OCI-LY7 (cell line): Measurements from ENCODE around the gene DENND1A.

Source experiments
- EZH2phosphoT487 ChIP-seq: fragments of 200-600 bp; sonication (generic); IDR thresholded peaks from 2 replicates; pipeline ENCODE4 v1.6.1; 2018; ENCODE audit warnings: low read depth, borderline replicate concordance, mild to moderate bottlenecking, mixed run types, antibody characterized with exemption, low read length, moderate library complexity, mixed read lengths
- TF ChIP-seq, protein P1 (sequence below): fragments of 200-600 bp; sonication (generic); conservative IDR thresholded peaks from 2 replicates; pipeline ENCODE4 v1.5.1; 2014; ENCODE audit warnings: mild to moderate bottlenecking, antibody characterized with exemption, low read length, moderate library complexity, mixed read lengths

DNA sequence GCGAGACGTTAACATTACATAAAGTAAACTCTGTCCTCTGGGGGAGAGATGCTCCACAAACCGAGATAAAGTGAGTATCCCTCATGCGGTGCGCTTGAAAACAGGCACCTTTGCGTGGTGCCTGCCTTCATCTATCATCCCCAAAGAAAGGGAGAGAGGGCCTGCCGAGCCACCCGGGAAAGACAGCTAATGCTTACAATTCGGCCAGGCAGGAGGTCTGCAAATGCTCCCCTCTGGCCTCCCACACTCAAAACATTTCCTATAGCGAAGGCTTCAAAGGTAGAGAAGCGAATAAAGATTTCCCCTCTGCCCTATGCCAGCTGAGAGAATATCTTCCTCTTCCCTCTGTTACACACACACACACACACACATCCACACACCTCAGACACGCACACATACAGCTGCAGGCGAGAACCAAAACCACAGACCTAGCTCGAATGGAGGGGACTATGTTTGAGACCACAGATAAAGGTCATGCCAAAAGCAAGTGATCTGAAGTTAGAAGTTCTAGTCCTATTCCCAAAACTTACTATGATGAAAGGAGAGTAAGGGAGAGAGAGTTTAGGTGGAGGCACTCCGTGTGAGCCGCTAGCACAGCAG is 441.1 kb downstream of the DENND1A start:
- TF ChIP-seq, protein P1, sequence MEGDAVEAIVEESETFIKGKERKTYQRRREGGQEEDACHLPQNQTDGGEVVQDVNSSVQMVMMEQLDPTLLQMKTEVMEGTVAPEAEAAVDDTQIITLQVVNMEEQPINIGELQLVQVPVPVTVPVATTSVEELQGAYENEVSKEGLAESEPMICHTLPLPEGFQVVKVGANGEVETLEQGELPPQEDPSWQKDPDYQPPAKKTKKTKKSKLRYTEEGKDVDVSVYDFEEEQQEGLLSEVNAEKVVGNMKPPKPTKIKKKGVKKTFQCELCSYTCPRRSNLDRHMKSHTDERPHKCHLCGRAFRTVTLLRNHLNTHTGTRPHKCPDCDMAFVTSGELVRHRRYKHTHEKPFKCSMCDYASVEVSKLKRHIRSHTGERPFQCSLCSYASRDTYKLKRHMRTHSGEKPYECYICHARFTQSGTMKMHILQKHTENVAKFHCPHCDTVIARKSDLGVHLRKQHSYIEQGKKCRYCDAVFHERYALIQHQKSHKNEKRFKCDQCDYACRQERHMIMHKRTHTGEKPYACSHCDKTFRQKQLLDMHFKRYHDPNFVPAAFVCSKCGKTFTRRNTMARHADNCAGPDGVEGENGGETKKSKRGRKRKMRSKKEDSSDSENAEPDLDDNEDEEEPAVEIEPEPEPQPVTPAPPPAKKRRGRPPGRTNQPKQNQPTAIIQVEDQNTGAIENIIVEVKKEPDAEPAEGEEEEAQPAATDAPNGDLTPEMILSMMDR = no peak
- TF ChIP-seq EZH2phosphoT487 = no peak
